Renal cortex interstitium (tissue), 11 donors: Measurements from ENCODE around the gene APRT. TPM values are rescaled to one million over a fixed set of nuclear protein-coding genes. Genes with fewer than 3 reads are reported as not detected.
A peak's percentile ranks its signal among the peaks of the same experiment; 100 is the strongest.

Experiments used
- DNase-seq, 11 donors: peaks; one replicate each; pipeline ENCODE4 v3.0.0-alpha.2; 2013; ENCODE audit warnings: low read depth in 9 of 11, low spot score in 4 of 11; ENCODE audit errors: extremely low read depth in 1 of 11
- polyA plus RNA-seq, 3 donors: library from polyadenylated mRNA; unstranded; fragments of 120-200 nt; gene quantifications; one replicate each; pipeline ENCODE4 v1.2.1, GENCODE V29; 2013; ENCODE audit not compliant: insufficient read length in 3 of 3

Gene APRT
- polyA plus RNA-seq, 3 donors = 70.7 to 114 (median 97.3) TPM

DNA sequence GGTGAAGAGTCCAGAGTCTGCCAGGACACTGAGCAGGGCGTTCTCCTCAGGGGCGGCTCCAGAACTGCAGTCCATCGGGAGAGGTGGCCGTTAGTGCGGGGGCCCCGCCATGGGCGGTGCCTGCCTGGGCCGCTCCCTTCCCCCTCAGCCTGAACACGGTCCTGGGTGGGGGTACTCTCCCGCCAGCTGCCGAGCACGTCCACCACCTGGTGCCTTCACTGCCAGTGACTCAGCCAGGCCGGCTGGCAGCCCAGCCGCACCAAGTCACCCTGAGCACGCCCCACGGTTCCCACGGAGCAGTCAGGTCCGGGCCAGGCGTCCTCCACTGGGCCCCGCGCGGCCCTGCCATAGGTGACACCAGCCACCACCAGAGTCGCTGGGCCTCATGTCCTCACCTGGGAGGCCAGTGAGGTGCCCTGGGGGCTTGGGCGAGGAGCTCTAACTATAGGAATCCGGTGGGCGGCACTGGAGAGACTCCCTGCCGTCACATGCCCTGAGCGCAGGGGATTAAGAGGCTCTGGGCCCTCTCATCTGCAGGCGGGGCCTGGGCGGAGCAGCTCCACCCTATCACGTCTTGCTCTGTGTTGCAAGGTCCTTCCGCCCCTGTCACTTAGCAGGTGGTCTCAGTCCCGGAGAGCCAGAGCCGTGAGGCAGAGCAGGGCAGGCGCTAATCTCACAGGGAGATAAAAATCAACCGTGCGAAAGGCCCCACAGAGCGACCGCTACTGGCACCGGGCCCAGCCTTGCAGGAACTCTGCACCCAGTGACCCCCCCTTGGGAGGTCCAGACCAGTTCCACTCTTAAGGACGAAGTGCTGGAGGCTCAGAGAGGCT, 41.1 kb downstream of the APRT start:
- peak in 9 of 11 donors; percentile 64 to 85 (median 73) for DNase-seq

DNA sequence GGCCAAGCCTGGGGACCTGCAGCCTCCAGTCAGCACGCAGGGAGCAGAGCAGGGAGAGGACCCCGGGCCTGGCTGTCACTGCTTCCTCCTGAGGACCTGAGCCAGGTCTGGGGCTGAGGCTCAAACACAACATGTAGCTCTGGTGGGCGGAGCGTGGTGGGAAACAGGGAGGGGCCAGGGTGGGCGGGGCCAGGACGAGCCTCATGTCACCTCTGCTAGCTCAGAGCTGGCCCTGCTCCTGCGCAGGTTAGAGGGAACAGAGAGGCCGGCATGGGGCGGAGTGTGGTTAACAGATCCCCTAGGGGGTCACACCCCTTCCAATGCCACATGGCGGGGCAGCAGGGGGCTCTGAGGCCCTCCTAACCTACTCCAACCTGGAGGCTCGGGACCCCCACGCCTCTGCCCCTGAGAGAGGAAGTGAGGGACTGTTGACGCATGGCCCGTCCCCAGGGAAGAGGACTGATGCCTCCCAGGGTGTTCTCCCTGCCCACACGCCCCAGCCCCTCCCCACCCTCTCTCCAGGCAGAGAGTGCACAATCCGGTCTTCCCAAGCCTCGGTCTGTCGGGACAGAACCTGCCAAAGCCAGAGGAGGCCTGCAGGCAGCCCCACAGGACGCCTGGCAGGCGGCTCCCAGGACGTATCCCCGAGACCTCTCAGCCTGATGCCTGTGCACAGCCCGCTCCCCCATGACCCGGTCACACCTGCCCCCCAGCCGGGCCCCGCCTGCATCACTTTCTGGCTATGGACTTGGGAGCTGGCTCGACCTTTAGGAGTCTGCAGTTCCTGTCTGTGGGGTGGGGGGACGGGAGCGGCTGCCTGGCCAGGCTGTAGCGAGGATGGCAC, 41.9 kb downstream of the APRT start:
- no peak for DNase-seq

GRCh38 chr16:88768071-88768783, 43.5 kb downstream of the APRT start:
- no peak for DNase-seq

DNA sequence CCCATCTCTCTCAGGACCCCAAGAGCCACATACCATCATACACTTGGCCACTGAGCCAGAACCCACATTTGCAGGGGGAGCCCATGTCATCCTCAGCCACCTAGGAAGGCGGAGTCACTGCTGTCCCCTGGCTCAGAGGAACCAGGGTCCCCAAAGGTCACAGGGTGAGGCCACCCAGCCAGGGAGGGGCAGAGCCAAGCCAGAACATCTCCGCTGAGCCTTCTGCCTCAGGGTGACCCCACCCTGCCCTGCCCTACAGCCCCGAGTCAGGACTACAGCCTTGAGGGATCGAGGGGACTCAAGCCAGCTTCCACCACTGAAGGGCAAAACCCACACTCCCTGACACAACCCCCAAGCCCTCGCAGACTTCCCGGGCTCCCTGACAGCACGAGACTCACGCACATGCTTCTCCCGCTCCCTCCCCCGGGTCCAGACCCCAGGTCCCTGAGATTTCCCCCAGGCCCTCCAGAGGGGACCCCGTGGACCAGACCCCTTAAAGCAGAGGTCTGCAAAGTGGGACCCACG, 44.1 kb downstream of the APRT start:
- DNase-seq = no peak

DNA sequence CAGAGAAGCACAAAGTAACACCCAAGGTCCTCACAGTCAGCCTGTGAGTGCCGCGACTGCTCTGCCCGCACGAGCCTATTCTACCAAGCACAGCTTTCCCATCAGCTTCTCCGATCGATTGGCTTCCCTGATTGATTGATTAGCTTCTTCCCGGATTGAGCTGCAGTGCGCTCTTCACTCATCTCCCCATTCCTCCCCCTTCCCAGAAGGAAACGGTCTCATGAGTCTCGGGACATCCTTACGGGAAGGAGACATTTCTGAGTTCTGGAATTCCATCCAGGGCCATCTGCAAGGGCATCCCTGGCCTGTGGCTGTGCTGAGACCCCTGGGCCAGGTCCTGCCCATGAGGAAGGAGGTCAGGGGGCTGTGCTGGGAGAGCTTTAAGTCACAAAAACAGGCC, 44.8 kb downstream of the APRT start:
- no peak for DNase-seq

DNA sequence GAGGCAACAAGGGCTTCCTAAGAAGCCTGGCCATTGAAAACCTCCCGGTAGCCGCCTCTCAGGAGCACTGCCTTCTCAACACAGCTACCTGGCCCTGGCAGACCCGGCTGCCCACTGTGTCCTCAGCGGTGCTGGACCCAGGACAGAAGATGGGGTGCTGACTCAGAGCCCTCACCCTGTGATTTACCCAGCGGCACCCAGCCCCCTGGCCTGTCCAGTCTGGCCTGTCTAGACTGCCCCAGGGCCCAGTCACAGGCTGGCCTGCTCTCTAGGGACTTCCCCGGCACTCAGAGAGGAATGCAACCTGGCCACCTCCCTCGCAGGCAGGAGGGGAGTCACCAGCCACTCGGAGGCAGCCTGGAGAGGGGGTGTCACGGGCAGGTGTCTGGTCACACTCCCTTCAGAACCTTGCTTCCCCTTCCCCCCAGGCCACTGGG, 46.8 kb downstream of the APRT start:
- no peak for DNase-seq

- DNase-seq = no peak
Observed at GRCh38 chr16:88764080-88764479, 47.6 kb downstream of the APRT start.

GRCh38 chr16:88763502-88764053, 48.1 kb downstream of the APRT start:
- peak in 1 of 11 donors; percentile 67 for DNase-seq

- DNase-seq = no peak
Observed at GRCh38 chr16:88762941-88763340, 48.8 kb downstream of the APRT start.

DNA sequence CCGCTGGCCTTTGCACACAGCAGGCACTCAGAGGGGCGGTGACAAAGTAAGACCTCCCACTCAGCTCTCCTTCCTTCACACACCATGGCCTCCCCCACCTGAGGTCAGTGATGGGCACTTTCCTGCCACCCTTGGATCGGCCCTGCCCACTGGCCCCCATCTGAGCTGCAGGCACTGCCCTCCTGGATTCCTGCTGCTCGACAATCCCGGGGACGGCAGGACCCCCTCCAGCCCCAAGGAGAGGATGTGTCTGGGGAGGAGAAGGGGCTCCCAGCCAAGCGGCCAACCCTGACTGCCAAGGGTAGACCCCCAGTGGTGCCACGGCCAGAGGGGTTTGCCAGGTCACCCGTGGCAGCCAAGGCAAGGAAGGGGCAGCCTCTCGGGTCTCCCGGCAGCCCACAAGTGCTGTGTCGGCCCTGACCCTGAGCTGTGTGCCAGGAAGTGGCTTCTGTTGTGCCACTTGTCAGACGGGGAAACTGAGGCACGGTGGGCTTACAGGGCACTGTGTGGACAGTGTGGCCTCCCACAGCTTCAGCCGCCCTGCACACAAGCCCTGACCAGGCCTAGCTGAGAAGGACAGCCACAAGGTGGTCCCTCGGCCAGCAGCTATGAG, 49.4 kb downstream of the APRT start:
- DNase-seq = no peak

- DNase-seq = no peak
Observed at GRCh38 chr16:88761830-88762229, 49.9 kb downstream of the APRT start.

DNA sequence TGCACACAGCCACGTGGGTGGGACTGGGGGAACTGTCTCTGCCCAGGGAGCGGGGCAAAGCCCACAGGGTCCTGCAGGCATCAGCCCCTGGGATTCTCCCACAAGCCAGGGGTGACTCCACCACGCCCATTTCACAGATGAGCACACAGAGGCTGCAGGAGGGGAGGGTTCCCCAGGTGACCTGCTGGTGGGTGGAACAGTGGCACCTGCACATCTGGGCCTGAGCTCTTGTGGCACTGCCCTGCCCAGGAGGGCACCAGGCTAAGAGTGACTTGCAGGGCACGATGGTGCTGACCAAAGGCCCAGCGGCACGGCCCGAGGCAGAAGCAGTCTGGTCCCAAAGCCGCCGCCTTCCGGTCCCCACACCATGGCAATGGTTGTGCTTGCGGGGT, 50.6 kb downstream of the APRT start:
- DNase-seq = no peak

DNA sequence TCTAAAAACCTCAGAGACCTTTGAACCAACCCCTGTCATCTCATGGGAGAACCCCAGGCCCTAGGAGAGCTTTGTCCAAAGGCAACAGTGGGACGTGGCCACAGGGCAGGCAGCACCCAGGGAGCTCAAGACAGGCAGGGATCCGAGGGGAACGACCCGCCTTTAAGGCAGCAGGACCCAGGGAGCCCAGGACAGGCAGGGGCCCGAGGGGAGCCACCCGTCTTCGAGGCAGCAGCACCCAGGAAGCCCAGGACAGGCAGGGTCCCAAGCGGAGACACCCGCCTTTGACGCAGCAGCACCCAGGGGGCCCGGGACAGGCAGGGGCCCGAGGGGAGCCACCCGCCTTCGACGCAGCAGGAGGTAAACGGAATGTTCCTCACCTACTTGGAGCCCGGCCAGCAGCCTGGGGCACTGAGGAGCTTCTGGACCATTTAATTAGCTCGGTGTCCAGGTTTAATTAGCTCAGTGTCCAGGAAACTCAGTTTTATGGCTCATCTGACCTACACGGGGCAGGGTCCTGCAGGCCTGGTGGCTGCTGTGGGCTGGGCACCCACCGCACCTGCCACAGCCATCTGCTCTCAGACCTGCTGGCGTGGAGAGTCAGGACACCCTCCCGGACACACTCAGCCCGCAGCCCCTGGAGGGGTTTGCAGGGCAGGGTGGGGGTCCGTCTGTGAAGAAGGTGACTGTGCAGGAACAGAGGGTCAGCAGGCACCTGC, 51.1 kb downstream of the APRT start:
- no peak for DNase-seq

DNA sequence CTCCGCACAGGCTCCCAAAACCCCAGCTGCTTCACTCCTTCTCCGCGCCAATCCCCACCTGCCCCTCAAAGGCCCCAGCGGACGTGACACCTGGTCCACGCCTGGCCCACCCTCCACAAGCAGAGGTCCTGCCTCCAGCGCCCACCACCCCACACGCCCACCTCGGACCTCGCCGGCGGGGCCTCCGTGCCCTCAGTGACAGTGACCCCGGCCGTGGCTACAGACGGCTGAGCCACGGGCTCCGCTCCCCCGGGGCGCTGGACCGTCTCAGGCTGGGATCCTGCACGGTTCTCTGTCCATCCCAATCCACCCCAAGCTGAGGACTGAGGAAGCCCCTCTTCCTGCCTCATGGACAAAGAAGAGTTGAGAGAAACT, 51.8 kb downstream of the APRT start:
- DNase-seq = no peak
